ENCODE data around the gene PLA1A. TPM values are rescaled to one million over a fixed set of nuclear protein-coding genes. Genes with fewer than 3 reads are reported as not detected.
A peak's percentile ranks its signal among the peaks of the same experiment; 100 is the strongest.

PLA1A gene
- polyA plus RNA-seq, 1 donor from 2014 or later = not detected

DNA sequence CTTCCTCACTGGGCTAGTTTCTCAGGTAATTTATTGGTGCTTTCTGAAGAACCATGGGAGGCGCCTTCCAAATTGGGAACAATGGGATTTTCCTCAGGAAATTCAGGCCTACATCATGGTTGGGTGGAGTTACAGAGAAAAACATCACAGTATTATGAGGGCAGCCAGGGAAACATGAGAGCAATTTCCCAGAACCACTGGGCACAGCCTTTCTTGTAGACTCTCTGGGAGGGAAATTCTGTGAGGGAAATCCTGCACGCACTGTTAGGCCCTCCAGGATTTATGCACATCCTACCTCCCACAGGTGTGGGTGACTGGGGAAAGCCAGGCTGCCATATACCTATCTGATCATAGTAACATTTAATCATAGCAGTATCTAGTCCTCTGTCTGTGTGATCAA lies 49.5 kb downstream of the PLA1A start:
- no peak overlapping the region for H3K4me3 Mint-ChIP-seq
- no peaks in the 10 kb centered on the region for H3K4me1 Mint-ChIP-seq
- no peaks in the 10 kb centered on the region for H3K27me3 Mint-ChIP-seq
- no peak overlapping the region for H3K27ac Mint-ChIP-seq
- H3K9me3 Mint-ChIP-seq = no peaks in the 10 kb centered on the region
- H3K36me3 Mint-ChIP-seq = peaks cover 13% of the 10 kb centered on the region

DNA sequence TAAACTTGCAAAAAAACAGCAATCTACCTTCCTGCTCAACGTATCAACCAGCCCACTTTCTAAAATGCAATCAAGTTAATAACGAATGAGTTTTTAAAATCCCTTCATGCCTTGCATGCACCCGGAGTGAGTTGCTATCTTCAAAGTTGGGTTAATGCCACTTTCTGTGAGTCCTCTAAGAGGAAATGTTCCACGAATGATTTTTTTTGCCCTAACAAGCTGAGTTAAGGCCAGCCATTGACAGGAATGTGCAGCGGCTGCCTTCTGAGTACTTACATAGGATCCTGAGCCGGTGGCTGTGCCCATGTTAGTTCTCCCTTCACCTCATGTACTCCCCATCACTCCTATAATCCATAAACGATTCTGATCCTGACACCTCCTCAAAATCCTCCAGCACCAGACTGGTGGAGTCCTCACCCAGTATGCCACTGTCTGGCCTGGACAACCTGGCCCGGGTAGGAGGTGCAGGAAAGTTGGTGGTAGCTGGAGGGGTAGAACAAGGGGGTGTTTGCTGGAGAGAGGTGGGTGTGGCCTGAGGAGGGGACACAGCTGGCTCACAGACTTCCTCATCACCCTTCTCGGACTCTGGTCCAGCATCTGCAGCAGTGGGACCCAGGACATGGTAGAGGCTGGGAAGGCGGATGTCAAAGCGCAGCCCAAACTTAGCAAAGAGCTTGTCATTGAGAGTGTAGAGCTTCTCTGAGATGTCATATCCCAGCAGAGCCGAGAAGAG lies 50.3 kb downstream of the PLA1A start:
- Mint-ChIP-seq H3K36me3 (peaks cover 11% of the 10 kb centered on the region), H3K9me3 (no peaks in the 10 kb centered on the region), H3K4me3 (no peak overlapping the region), H3K27me3 (no peaks in the 10 kb centered on the region), H3K27ac (no peak overlapping the region), H3K4me1 (no peaks in the 10 kb centered on the region)

DNA sequence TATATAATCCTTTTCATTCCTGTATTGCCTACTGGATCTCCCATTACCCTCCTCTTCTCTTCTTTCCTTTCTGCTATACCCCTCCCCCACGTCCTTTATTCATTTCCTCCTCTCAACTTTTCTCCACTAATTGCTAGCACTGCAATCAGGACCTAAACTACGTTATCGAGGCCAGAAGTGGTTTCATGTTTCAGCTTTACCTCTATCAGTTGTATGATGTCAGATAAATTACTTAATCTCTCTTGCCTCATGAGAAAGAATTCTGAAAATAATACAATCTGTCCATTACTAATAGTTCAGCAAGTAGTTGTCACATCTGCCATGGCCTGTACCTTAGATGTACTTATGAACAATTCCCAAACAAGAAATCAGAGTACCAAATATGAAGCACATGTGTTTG lies 52.1 kb downstream of the PLA1A start:
- Mint-ChIP-seq H3K27me3 (no peaks in the 10 kb centered on the region), H3K36me3 (peaks cover 9% of the 10 kb centered on the region), H3K4me3 (no peak overlapping the region), H3K4me1 (no peaks in the 10 kb centered on the region), H3K27ac (no peak overlapping the region), H3K9me3 (no peaks in the 10 kb centered on the region)

DNA sequence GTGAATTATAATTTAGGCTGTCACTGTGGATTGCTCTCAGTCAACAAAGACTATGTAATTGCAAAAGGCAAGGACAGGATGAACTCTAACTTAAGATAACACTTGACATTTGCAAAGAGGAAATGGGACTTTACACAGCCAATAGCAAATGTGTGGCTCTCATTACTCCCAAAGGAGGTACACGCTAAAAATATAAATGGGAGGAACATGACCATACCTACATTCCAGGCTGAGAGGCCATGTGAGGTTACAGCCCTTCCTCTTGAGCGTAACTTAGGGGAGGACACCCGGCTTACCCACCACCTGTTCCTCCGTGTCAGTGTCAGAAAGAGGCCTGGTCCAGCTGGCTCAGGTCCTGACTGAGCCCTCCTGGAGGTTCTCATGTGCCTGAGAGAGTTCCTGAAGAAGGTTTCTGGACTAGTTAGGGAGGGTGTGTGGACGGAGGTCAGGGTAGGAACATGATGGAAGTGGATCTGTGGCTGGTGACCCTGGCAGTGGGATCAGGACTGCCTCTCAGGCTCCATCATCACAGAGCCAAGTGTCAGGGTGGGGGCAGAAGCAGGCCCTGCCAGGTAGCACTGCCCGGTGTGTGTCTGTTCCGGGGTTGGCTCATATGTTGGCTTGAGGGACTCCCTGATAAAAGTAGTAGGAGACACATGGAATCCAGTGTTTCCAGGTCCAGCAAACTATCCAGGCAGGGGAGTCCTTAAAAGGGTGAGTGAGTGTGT lies 54.8 kb downstream of the PLA1A start:
- Mint-ChIP-seq H3K27me3 (no peaks in the 10 kb centered on the region), H3K36me3 (peaks cover 7% of the 10 kb centered on the region), H3K4me1 (peaks cover 0 to 5% (median 1%) of the 10 kb centered on the region in 3 donors), H3K9me3 (no peaks in the 10 kb centered on the region), H3K27ac (no peak overlapping the region), H3K4me3 (no peak overlapping the region)

DNA sequence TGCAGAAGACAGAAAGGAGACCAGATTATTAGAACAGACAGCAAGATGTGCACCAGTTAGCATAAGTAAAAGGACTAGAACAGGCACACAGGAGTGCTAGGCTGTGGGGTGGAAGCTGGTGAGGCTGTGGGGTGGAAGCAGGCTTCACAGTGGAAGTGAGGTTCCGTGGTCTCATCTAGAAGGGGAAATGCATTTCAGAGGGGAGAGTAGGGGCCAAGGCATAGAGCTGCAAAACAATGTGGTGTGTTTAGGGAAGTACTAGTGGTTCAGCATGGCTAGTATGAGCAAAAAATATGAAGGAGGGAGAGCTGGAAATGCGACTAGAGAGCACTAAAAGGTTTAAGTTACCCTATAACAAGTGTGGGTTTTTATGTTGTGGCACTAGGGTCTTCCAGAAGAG lies 56.2 kb downstream of the PLA1A start:
- Mint-ChIP-seq H3K9me3 (no peaks in the 10 kb centered on the region), H3K27ac (no peak overlapping the region), H3K4me1 (peaks cover 7 to 17% (median 12%) of the 10 kb centered on the region in 3 donors), H3K4me3 (no peak overlapping the region), H3K36me3 (peaks cover 4% of the 10 kb centered on the region), H3K27me3 (no peaks in the 10 kb centered on the region)

DNA sequence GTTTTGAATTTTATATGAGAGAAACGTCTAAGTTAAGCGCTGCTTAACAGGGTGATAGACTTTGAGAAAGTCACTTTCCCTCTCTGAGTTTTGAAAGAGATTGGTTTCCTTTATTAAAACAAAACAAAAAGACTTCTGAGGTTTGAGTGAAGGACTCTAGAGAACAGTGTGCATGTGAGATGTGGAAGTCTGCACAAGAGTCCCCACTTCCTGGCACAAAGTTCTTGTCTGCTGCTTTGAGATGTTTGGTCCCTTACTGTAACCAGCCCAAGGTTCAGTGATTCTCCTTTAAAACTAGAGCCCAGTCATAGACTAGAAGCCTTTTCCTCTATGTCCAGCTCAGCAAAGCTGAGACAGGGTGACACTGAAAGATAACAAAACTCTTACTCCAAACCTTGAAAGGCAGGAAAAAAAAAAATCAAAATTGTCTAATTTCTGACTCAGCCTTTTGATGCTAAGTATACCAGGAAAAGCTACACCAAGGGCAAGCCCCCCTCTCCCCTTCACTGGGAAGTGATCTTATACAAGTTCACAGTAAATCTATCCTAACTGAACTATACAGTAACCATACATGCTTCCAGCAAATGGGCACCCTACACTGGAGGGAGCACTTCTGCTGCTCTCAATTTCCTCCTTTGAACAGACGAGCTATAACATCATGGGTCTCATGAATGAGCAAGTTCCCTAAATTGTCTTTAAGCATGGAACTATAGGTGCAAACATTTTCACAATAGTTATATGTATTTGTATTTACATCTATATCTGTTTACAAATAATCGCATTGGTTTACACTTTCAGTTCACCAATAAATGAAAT lies 60.4 kb downstream of the PLA1A start:
- Mint-ChIP-seq H3K27ac (no peak overlapping the region), H3K9me3 (no peaks in the 10 kb centered on the region), H3K4me1 (peaks cover 13 to 28% (median 14%) of the 10 kb centered on the region in 3 donors), H3K36me3 (peaks cover 2% of the 10 kb centered on the region), H3K4me3 (peak overlapping the region in 1 of 4 donors; percentile 73), H3K27me3 (no peaks in the 10 kb centered on the region)

DNA sequence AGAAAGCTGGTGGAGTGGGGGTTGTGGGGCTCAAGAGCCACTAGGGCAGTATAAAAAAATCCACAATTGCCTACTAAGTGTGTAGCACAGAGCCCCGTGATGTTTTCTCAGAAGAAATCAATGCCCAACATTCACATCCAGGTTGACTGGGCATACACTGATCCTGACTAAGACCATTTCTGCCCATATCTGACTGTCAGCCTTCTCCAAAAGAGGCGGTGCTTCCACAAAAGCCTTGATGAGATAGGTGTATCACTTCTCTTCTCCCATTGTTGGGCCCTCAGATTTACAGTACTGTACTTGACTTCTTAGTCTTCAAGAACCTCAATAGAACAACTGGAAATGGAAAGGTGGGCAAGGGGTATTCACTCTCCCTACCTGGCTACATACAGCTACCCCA lies 61.3 kb downstream of the PLA1A start:
- no peaks in the 10 kb centered on the region for H3K27me3 Mint-ChIP-seq
- peaks cover 17 to 37% (median 19%) of the 10 kb centered on the region in 3 donors for H3K4me1 Mint-ChIP-seq
- no peak overlapping the region for H3K4me3 Mint-ChIP-seq
- H3K9me3 Mint-ChIP-seq = no peaks in the 10 kb centered on the region
- peaks cover 3% of the 10 kb centered on the region for H3K36me3 Mint-ChIP-seq
- no peak overlapping the region for H3K27ac Mint-ChIP-seq

DNA sequence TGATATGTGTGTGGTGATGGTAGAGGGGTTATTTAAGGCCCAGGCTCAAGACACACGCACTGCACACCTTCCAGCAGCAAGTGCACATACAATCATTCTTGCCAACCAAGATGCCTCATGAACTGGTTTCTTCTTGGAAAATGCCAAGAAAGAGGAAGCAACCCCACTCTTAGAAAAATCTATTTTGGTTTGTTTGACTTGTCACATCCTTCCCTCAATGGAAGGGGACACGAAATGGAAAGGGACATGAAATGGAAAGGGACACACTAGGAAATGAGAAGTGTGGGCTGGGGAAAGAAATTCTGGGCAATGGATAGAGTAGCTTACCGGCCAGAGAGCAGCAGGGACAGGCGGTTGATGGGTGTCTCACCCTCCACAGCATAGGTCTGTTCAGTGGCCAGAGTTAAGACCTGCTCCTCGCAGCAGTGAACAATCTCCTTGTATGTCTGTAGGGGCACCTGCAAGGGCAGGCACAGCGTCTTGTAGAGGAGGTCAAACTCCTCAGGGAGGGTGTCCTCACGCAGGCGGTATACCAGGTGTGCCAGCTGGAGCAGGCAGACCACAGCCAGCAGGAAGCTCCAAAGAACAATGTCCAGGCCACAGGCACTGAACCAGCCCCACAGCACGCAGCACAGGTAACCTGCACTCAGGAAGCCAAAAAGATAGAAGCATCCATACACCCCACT lies 62.1 kb downstream of the PLA1A start:
- peaks cover 23 to 45% (median 27%) of the 10 kb centered on the region in 3 donors for H3K4me1 Mint-ChIP-seq
- H3K9me3 Mint-ChIP-seq = no peaks in the 10 kb centered on the region
- H3K4me3 Mint-ChIP-seq = no peak overlapping the region
- peaks cover 4% of the 10 kb centered on the region for H3K36me3 Mint-ChIP-seq
- H3K27me3 Mint-ChIP-seq = no peaks in the 10 kb centered on the region
- peak overlapping the region in 2 of 3 donors; percentile 23 to 31 for H3K27ac Mint-ChIP-seq

DNA sequence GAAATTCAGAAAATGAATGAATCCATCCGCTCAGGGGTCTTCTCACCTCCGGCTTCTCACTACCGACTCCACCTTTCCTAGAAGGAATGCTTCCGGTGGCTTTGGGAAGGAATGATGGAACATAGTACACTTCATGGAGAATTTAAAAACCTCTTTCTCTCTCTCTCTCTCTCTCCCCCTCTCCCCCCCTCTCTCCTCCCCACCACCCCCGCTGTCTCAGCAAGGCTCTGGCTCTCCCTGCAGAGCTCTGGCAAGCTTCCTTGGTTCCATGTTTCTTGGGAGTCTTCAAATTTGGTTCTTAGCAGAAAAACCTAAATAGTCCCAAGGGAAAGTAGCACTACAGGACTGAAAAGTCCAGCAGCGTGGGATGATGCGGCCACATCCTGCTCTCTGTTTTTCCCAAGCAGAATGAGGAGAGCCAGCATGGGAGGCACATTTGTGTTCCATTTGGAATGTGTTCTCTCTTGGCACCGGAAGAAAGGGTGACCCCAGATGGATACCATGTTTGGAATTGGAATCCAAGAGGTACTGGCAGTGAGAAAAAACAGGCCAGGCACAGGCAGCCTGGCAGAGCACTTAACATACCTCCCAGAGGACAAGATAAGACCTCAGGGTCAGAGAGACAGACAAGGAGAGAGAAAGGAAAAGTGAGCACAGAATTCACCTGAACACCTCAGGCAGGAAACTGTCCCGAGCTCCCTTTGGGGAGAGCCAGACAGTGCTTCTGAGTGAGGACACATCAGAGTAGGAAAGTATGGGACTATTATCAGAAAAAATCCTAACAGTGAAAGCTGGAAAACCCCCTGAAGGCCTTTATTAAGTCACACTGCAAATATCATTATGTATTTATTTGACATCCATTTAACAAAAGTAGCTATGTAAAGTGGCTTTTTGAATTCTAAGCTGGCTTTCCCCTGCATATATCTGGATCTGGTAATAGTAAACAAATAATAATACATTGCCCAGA lies 63.1 kb downstream of the PLA1A start, which contains the start of gene POPDC2:
Gene POPDC2, minus strand, starts transcription at position 116 of the 967 bp plus-strand sequence. CDS start 166 bp downstream, outside the sequence.
- H3K4me3 Mint-ChIP-seq = no peak within 1 kb of the TSS
- H3K9me3 Mint-ChIP-seq = no peaks in the 10 kb centered on the region
- peaks cover 7% of the 10 kb centered on the region for H3K36me3 Mint-ChIP-seq
- no peaks in the 10 kb centered on the region for H3K27me3 Mint-ChIP-seq
- peaks cover 28 to 49% (median 31%) of the 10 kb centered on the region in 3 donors for H3K4me1 Mint-ChIP-seq
- H3K27ac Mint-ChIP-seq = peak within 1 kb of the TSS in 2 of 3 donors; percentile 23 to 31

DNA sequence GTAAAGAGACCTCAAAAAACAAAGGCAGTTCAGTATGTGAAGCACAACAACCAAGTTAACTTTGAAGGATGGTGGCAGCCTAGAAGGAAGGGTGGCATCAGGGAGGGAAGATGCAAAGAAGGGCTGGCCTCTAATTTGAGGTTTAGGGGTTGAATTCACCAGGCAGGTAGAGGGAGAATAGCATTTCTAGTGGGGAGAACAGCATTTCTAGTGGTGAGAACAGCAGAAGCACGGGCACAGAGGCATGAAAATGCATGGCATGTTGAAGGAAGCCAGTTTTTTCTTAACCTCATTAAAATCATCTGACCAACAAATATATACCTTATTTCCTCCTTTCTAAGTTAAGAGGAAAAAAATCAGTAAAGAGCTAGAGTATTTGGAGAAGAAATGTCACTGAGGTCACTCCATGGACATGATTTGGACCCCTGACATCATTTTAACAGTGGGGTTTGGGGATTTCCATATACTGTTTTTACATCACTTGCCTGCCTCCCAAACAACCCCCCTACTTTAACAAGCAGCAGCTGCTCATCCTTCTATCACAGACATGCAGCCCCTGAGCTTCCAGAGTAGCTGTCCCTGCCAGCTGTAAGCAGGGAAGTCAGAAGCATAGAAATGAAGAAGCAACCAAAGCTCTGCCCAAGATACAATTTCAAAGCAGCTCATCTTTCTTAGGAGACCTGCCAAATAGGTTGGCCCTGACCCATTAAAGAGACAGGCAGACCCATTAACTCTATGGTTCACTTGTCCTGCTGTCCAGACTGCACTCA lies 65.1 kb downstream of the PLA1A start:
- Mint-ChIP-seq H3K36me3 (peaks cover 7% of the 10 kb centered on the region), H3K4me1 (peaks cover 28 to 54% (median 32%) of the 10 kb centered on the region in 3 donors), H3K9me3 (no peaks in the 10 kb centered on the region), H3K4me3 (no peak overlapping the region), H3K27me3 (no peaks in the 10 kb centered on the region), H3K27ac (peak overlapping the region in 1 of 3 donors; percentile 87)

DNA sequence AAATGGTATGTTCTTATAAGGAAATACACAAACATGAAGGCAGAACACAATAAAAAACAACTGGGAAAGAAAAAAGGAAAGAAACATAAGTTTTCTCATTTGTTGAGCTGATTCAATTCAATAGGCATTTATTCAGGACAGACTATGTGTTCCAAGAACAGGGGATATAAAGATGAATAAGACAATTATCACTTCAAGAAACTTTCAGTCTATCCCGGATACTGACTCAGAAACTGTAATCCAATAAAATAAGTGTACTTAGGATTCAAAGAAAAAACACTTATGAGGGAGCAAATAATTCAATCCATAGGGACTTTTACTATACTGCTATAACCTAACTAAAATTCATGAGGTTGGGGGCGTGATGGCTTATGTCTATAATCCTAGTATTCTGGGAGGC lies 66.2 kb downstream of the PLA1A start:
- no peak overlapping the region for H3K27ac Mint-ChIP-seq
- H3K36me3 Mint-ChIP-seq = peaks cover 7% of the 10 kb centered on the region
- H3K27me3 Mint-ChIP-seq = no peaks in the 10 kb centered on the region
- no peak overlapping the region for H3K4me3 Mint-ChIP-seq
- H3K9me3 Mint-ChIP-seq = no peaks in the 10 kb centered on the region
- peaks cover 21 to 45% (median 28%) of the 10 kb centered on the region in 3 donors for H3K4me1 Mint-ChIP-seq

DNA sequence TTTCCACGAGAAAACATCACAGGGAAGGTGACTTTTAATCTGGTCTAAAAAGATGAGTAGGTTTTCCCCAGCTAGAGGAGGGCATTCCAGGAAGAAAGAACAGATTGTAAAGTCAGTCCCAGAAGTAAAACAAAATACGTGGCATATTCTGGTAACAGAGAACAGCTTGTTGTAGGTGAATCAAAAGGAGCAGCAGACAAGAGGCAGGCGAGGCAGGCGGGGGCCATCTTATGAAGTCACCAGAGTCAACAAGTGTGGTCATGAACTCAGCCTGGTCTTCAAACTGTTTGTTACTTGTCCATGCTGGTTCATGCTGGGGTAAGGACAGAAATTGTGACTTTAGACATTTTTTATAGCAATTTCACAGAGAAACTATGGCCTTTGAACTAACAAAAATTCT lies 66.7 kb downstream of the PLA1A start:
- peak overlapping the region in 2 of 3 donors; percentile 4 to 89 for H3K27ac Mint-ChIP-seq
- H3K27me3 Mint-ChIP-seq = no peaks in the 10 kb centered on the region
- H3K9me3 Mint-ChIP-seq = no peaks in the 10 kb centered on the region
- H3K4me3 Mint-ChIP-seq = peak overlapping the region in 1 of 4 donors; percentile 79
- peaks cover 7% of the 10 kb centered on the region for H3K36me3 Mint-ChIP-seq
- peaks cover 21 to 45% (median 28%) of the 10 kb centered on the region in 3 donors for H3K4me1 Mint-ChIP-seq

DNA sequence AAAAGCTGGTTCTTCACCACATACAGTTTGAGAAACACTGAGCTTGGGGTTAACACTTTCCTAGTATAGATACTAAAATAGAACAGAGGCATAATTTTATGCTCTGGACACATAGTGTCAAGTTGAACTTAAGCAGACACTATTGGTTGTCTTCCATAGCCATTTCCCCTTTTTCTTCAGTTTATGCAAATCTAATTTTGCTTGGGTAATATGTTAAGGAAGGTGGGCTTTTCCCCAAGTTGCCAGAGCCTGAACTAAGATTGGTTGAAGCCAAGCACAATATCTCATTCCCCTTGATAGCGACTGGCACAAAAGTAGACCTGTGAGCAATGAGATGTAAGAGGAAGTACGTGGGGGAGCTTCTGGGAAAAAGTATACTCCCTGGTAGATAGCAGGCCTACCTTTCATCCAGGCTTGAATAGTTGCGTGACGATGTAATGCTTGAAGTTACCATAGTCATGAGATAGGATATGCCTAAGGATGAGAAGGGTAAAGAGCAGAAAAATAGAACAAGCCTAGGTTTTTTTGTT lies 67.2 kb downstream of the PLA1A start:
- H3K36me3 Mint-ChIP-seq = peaks cover 6% of the 10 kb centered on the region
- no peaks in the 10 kb centered on the region for H3K9me3 Mint-ChIP-seq
- H3K27me3 Mint-ChIP-seq = no peaks in the 10 kb centered on the region
- peak overlapping the region; percentile 4 to 89 (median 41) for H3K27ac Mint-ChIP-seq
- H3K4me3 Mint-ChIP-seq = no peak overlapping the region
- H3K4me1 Mint-ChIP-seq = peaks cover 21 to 40% (median 28%) of the 10 kb centered on the region in 3 donors

Data from IgD-negative memory B cell (primary cell).